NCI-H774 (cell line): Measurements from ENCODE around the gene NPB.

ENCODE experiments used
- DNase-seq: peaks from one replicate; lab custom pipeline; 2025; lab: John Stamatoyannopoulos, UW

The NPB gene

GRCh38 chr17:81941484-81942166 is 39.6 kb downstream of the NPB start:
- peak; percentile 47 for DNase-seq

DNA sequence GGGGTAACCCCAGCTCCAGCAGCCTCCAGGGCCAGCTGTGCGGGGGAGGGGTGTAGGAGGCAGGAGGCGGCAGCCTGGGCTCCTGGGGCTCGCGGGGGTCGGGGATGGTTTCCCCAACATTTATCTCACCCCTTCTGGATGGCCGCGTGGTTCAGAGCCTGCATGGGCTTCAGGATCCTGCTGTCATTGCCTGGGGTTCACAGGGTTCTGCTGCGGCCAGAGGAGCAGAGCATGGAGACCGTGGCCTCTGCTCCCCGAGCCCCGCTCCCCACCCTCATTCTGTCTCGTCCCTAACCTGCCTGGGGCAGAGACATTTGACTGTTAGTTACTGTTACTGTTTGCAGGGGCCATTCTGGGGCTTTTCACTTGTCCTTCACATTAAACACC is 40.1 kb downstream of the NPB start:
- DNase-seq, result no peak

DNA sequence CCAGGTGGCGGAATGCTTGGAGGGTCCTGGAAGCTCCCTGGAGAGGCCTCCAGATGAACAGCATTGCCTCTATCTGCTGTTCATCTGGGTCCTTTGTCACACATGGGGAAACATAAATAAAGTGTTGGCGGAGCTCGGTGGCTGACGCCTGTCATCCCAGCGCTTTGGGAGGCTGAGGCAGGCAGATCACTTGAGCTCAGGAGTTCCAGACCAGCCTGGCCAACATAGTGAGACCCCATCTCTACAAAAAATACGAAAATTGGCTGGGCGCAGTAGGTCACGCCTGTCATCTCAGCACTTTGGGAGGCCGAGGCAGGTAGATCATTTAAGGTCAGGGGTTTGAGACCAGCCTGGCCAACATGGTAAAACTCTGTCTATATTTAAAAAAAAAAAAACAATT is 42.8 kb downstream of the NPB start:
- no peak for DNase-seq

- DNase-seq, result no peak
Observed at GRCh38 chr17:81947189-81947588, 45.2 kb downstream of the NPB start, which contains the start of gene MYADML2. TSS of gene MYADML2 (minus strand) at chr17:81947233. CDS start at chr17:81941741, 5,492 bp downstream.

GRCh38 chr17:81948635-81949378 is 46.8 kb downstream of the NPB start:
- no peak for DNase-seq

DNA sequence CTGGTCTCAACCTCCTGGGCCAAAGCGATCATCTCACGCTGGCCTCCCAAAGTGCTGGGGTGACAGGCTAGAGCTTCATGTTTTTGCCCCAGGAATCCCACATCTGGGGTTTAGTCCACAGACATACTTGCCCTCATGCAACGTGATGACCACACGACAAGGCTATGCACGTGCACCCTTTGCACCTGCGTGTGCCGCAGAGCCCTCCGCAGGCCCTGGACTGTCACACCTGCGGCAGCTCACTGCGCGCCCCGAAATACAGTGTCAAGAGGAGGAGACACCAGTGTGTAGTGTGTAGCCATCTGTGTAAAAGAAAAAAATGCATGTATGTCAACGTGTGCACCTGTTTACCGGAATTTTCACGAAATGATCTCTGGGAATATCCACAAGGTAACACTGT is 48.5 kb downstream of the NPB start:
- DNase-seq, result no peak

DNA sequence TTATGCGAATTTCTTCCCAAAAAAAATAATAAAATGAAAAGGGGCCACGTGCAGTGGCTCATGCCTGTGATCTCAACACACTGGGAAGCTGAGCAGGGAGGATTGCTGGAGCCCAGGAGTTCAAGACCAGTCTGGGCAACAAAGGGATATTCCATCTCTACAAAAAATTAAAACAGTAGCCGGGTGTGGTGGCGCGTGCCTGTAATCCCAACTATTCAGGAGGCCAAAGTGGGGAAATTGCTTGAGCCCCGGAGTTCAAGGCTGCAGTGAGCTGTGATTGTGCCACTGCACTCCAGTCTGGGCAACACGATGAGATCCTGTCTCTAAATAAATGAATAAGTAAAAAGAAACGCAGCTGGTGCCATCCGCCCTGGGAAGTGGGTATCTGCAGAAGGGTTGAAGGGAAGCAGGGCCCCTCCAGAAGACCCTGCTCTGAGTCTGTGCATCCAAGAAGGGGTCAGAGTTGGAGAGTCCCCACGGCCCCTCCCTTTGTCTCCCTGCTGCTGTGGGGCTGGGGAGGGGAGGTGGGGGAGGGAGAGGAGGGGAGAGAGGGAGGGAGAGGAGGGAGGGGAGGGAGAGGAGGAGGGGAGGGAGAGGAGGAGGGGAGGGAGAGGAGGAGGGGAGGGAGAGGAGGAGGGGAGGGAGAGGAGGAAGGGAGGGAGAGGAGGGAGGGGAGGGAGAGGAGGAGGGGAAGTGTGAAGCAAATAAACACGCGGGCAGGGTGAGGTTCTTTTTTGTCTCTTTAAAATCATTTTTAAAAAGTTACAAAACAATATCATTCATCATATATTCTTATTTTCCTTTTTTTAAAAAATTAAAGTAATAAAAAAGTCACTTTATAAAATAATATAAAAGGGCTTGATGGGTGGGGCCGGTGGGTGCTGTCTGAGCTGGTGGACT is 50.0 kb downstream of the NPB start:
- no peak for DNase-seq
